HepG2 (cell line): ENCODE measurements around the gene AHCYL1. TPM values are rescaled to one million over a fixed set of nuclear protein-coding genes. Genes with fewer than 3 reads are reported as not detected.

Experiments
- ATAC-seq: fragments of 200-7000 bp; cut with Tn5 transposase; 3 replicates; pipeline ENCODE4 v1.9.1; 2020; ENCODE audit warnings: mild to moderate bottlenecking, moderate library complexity
- BruUV-seq: library from RNA; stranded (reverse); fragments of 400-500 nt; replicated peaks from 2 replicates; lab custom pipeline; 2021; lab: Mats Ljungman, UMichigan
- CTCF ChIA-PET: fragments of 300-600 bp; formaldehyde crosslinking; extraction: SDS; loops from one replicate; lab custom pipeline; 2021; ENCODE audit warnings: low total read pairs, inconsistent platforms, low intra/inter-chr PET ratio; lab: Yijun Ruan, JAX
- POLR2A ChIA-PET: fragments of 350-600 bp; sonication (Branson Sonifier 250); formaldehyde crosslinking; loops from one replicate; lab custom pipeline; 2020; ENCODE audit warnings: antibody characterized with exemption, inconsistent platforms; lab: Yijun Ruan, JAX
- DNase-seq: peaks from one replicate; pipeline ENCODE4 v3.0.0-alpha.2; 2015; ENCODE audit warnings: low spot score
- FAIRE-seq: peaks from 3 replicates; lab custom pipeline; 2011; peaks lifted over from hg19 to GRCh38; lab: Jason Lieb, UNC
- H2AFZ ChIP-seq: one replicate; pipeline ENCODE4 v1.6.1; 2011; ENCODE audit warnings: low read length, inconsistent platforms
- H3K27ac ChIP-seq: fragments of 300-600 bp; 3 replicates; pipeline ENCODE4 v1.8.0; 2011; ENCODE audit warnings: mixed run types, mild to moderate bottlenecking, mixed read lengths, low read length, inconsistent platforms; ENCODE audit not compliant: insufficient read depth; ENCODE audit errors: extremely low read length
- H3K27me3 ChIP-seq, 2 experiments: fragments of 200-600 bp in 1 of 2; 2 replicates in 1 of 2; 3 replicates in 1 of 2; pipeline versions ENCODE4 v1.6.0 to v1.8.0; 2011; ENCODE audit warnings: low read length in 2 of 2, mild to moderate bottlenecking in 2 of 2, moderate library complexity in 2 of 2, inconsistent platforms in 1 of 2; ENCODE audit not compliant: insufficient read depth in 2 of 2, control insufficient read depth in 1 of 2
- H3K36me3 ChIP-seq, 2 experiments: fragments of 200-600 bp in 1 of 2; replicated peaks in 1 of 2; 2 replicates in 1 of 2; 3 replicates in 1 of 2; pipeline versions ENCODE4 v1.5.1 to v1.8.0; 2011; ENCODE audit warnings: low read length in 2 of 2, inconsistent platforms in 1 of 2; ENCODE audit not compliant: insufficient read depth in 2 of 2, control insufficient read depth in 1 of 2
- H3K4me1 ChIP-seq: 2 replicates; pipeline ENCODE4 v1.5.1; 2012; ENCODE audit warnings: low read length, inconsistent platforms; ENCODE audit not compliant: insufficient read depth
- H3K4me2 ChIP-seq: 2 replicates; pipeline ENCODE4 v1.6.0; 2011; ENCODE audit warnings: low read depth, low read length, inconsistent platforms
- H3K4me3 ChIP-seq, 3 experiments: fragments of 200-600 bp in 1 of 3; sonication (generic), shearing (Covaris generic) in 1 of 3; replicated peaks in 1 of 3; 2 replicates each; pipeline ENCODE4 v1.5.1; 2011 to 2016; ENCODE audit warnings: low read length in 3 of 3, inconsistent platforms in 2 of 3, low read depth in 2 of 3, mild to moderate bottlenecking in 2 of 3, control low read depth in 1 of 3, mixed read lengths in 1 of 3; ENCODE audit not compliant: insufficient read depth in 1 of 3
- H3K79me2 ChIP-seq: one replicate; pipeline ENCODE4 v1.6.1; 2011; ENCODE audit warnings: low read length, inconsistent platforms; ENCODE audit not compliant: insufficient read depth
- H3K9ac ChIP-seq: 2 replicates; pipeline ENCODE4 v1.6.0; 2011; ENCODE audit warnings: mild to moderate bottlenecking, low read depth, low read length, inconsistent platforms; ENCODE audit not compliant: insufficient read depth
- H3K9me3 ChIP-seq: 2 replicates; pipeline ENCODE4 v1.5.1; 2012; ENCODE audit warnings: mild to moderate bottlenecking, low read length
- H4K20me1 ChIP-seq: 2 replicates; pipeline ENCODE4 v1.6.0; 2011; ENCODE audit warnings: inconsistent platforms, mild to moderate bottlenecking, low read length, moderate library complexity; ENCODE audit not compliant: insufficient read depth
- GABPA ChIP-seq, 2 experiments: IDR thresholded peaks; 2 replicates each; pipeline ENCODE4 v1.6.1; 2011 to 2016; ENCODE audit warnings: low read depth in 2 of 2, low read length in 1 of 2, missing biosample characterization in 1 of 2, missing genetic modification characterization in 1 of 2
- HIVEP1 ChIP-seq: sonication (generic); formaldehyde crosslinking; IDR thresholded peaks from 2 replicates; pipeline ENCODE4 v1.4.0; 2020; ENCODE audit warnings: mild to moderate bottlenecking, missing genetic modification reagents
- MED1 ChIP-seq: sonication (generic); formaldehyde crosslinking; IDR thresholded peaks from 2 replicates; pipeline ENCODE4 v1.4.0; 2020; ENCODE audit warnings: missing genetic modification reagents
- MLXIP ChIP-seq: sonication (generic); formaldehyde crosslinking; IDR thresholded peaks from 2 replicates; pipeline ENCODE4 v1.9.0; 2021; ENCODE audit warnings: missing genetic modification reagents, borderline replicate concordance
- THAP7 ChIP-seq: sonication (generic); formaldehyde crosslinking; IDR thresholded peaks from 2 replicates; pipeline ENCODE4 v1.8.1; 2023; ENCODE audit warnings: mild to moderate bottlenecking, missing genetic modification reagents
- ZEB1 ChIP-seq: IDR thresholded peaks from 2 replicates; pipeline ENCODE4 v1.6.1; 2012; ENCODE audit warnings: mild to moderate bottlenecking, low read depth, inconsistent platforms; ENCODE audit not compliant: insufficient replicate concordance
- ZFYVE20 ChIP-seq: sonication (generic); formaldehyde crosslinking; IDR thresholded peaks from 2 replicates; pipeline ENCODE4 v1.8.0; 2023; ENCODE audit warnings: low read depth, mild to moderate bottlenecking, moderate library complexity, missing genetic modification reagents, borderline replicate concordance
- ZNF180 ChIP-seq: sonication (generic); formaldehyde crosslinking; IDR thresholded peaks from 2 replicates; pipeline ENCODE4 v1.4.0; 2020; ENCODE audit warnings: low read depth, missing genetic modification reagents, borderline replicate concordance
- ZNF670 ChIP-seq: sonication (generic); formaldehyde crosslinking; IDR thresholded peaks from 2 replicates; pipeline ENCODE4 v1.8.0; 2022; ENCODE audit warnings: mild to moderate bottlenecking, missing genetic modification reagents, borderline replicate concordance
- WGBS: methylation state at CpG from one replicate; pipeline ENCODE4 v1.1.6; 2017; ENCODE audit warnings: low lambda C conversion rate; 5-methylcytosine and 5-hydroxymethylcytosine counted together
- in situ Hi-C: cut with HindIII; loops from 2 replicates; pipeline ENCODE4 v1.10.0; 2017; ENCODE audit warnings: low pct_unique_long_range_greater_than_20kb; ENCODE audit not compliant: extremely low pct_ligation_motif_present
- intact Hi-C: fragments of 100-400 bp; cut with micrococcal nuclease; formaldehyde crosslinking; loops from one replicate; pipeline ENCODE4 v1.10.0; 2022; ENCODE audit not compliant: unreplicated experiment
- polyA plus RNA-seq, 8 experiments: library from polyadenylated mRNA; depleted of rRNA in 3 of 8; stranded (reverse) in 7 of 8; unstranded in 1 of 8; fragments of >200 nt; fragmentation: Illumina TruSeq in 4 of 8; extraction: Trizol in 4 of 8; gene quantifications; 2 replicates each; pipeline versions ENCODE4 v1.2.1 to v1.2.3, GENCODE V29; 2011 to 2016; ENCODE audit warnings: low read depth in 4 of 8, missing spikeins in 1 of 8, mixed read lengths in 1 of 8; ENCODE audit not compliant: insufficient read depth in 1 of 8
- total RNA-seq, 5 experiments: library from RNA; depleted of rRNA; stranded (reverse); fragments of >200 nt; fragmentation: Illumina TruSeq; extraction: Trizol; gene quantifications; 2 replicates each; pipeline ENCODE4 v1.2.3, GENCODE V29; 2016; ENCODE audit warnings: low read depth in 1 of 5

Gene AHCYL1
- total and polyA plus RNA-seq, 2 of the 13 experiments (the other 11 are each of a cell fraction or from before 2014, with no cell fraction given) = 40.9 to 76.3 TPM

GRCh38 chr1:110067479-110067892 is 82.9 kb downstream of the AHCYL1 start:
- ATAC-seq = no peak; the same call in 2 of the 3 replicates
- 70% methylated on average over 10 of the region's 23 CpGs for whole genome bisulfite sequencing
- FAIRE-seq = no peak

GRCh38 chr1:110067893-110068645 is 83.5 kb downstream of the AHCYL1 start:
- H3K27me3 ChIP-seq = peaks cover 5 to 22% of the 10 kb centered on the region in 2 experiments; a peak in 4 of 5 replicates
- ATAC-seq = no peak
- H3K4me3 ChIP-seq = no peak overlapping the region
- H3K27ac ChIP-seq = no peak overlapping the region
- no peak for FAIRE-seq
- no peak overlapping the region for H3K9ac ChIP-seq
- intact Hi-C loops = no loop called here
- DNase-seq = no peak
- ChIA-PET CTCF (no interaction called here), POLR2A (no interaction called here)
- H2AFZ ChIP-seq = no peak overlapping the region
- BruUV-seq = no TSS peak
- WGBS = 83% methylated on average over 58 of the region's 68 CpGs
- no peaks in the 10 kb centered on the region for H3K36me3 ChIP-seq
- TF ChIP-seq GABPA (IDR thresholded peaks at IDR 0.05; ENCODE audit: low read depth, low read length) (no peak), GABPA (CRISPR knock-in tag; IDR thresholded peaks at IDR 0.05; ENCODE audit: low read depth) (no peak), MLXIP (CRISPR knock-in tag) (no peak), HIVEP1 (no peak), ZEB1 (no peak), ZNF180 (no peak), THAP7 (CRISPR knock-in tag) (no peak), ZFYVE20 (no peak)
- in situ Hi-C loops = no loop called here
- H4K20me1 ChIP-seq = no peaks in the 10 kb centered on the region
- no peaks in the 10 kb centered on the region for H3K79me2 ChIP-seq
- no peaks in the 10 kb centered on the region for H3K9me3 ChIP-seq
- H3K4me2 ChIP-seq = no peak overlapping the region
- no peaks in the 10 kb centered on the region for H3K4me1 ChIP-seq

More at GRCh38 chr1:110067479-110067892, 82.9 kb downstream of the AHCYL1 start:
- intact Hi-C loops = no loop called here
- Histone ChIP-seq H3K4me3 (no peak overlapping the region), H3K4me2 (no peak overlapping the region), H3K4me1 (no peaks in the 10 kb centered on the region), H3K79me2 (no peaks in the 10 kb centered on the region), H3K27me3 (peaks cover 5 to 18% of the 10 kb centered on the region in 2 experiments; a peak in 4 of 5 replicates), H3K36me3 (no peaks in the 10 kb centered on the region), H3K9me3 (no peaks in the 10 kb centered on the region), H3K9ac (no peak overlapping the region), H4K20me1 (no peaks in the 10 kb centered on the region), H2AFZ (no peak overlapping the region), H3K27ac (no peak overlapping the region)
- ChIA-PET POLR2A (no interaction called here), CTCF (no interaction called here)
- no TSS peak for BruUV-seq
- no peak for DNase-seq
- TF ChIP-seq ZNF670 (CRISPR knock-in tag) = no peak
- no peak for TF ChIP-seq MED1 (CRISPR knock-in tag)
- in situ Hi-C loops = no loop called here
